Measurements from ENCODE around the gene HIC2.
A peak's percentile ranks its signal among the peaks of the same experiment; 100 is the strongest.
"Not testable (repeated sequence)": the region's sequence is repeated elsewhere in the genome, so short reads cannot be mapped to it uniquely, and the experiment has no call there.

The HIC2 gene

DNA sequence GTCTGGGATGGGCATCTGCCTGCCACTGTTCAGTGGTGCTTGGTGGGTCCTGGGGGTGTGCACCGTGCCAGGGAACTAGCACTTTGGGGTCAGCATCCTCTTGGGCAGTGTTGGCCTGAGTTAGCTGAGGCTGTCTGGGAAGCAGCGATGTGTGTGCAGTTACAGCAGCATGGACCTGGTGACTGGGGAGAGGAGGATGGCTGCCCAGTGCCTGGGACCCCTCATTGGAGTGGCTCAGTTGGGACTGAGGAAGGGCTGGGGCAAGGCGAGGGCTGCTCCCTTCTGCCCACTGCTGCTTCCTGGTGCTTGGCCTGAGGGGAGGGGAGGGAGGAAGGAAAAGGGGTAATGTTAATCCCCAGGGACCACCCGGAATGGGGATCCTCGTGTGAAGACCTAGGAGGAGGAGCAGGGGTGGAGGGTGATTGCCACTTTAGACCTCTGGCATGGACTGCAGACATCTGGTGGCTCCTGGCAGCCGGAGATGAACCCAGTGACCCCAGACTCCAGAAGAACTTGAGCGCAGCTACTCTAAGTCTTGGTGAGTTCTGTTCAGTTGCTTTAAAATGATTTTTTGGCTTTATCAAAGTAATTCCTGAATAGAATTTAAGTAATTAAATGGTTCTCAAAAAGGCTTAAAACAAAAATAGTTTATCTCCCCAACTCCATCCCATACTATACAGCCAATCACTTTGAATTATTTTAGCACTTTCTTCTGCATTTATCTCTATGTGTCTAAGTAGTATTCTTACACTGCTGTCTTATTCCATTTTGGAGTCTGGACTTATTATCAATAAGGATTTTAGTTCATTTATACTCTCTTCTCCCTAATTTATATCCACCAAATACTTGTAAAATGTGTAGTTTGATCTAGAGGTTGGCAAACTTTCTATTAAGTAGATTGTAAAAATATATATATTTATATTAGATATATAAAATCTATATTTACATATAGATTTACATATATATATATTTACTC, 34.7 kb downstream of the HIC2 start:
- ChIA-PET POLR2A (ENCODE audit: low non-redundant PET) (no interaction called here), CTCF (no interaction called here)
- TF ChIP-seq CTCF (conservative IDR thresholded peaks at IDR 0.05; ENCODE audit: low read depth): no peak
- H3K27ac ChIP-seq: no peak overlapping the region
- DNase-seq (ENCODE audit: low spot score): no peak

DNA sequence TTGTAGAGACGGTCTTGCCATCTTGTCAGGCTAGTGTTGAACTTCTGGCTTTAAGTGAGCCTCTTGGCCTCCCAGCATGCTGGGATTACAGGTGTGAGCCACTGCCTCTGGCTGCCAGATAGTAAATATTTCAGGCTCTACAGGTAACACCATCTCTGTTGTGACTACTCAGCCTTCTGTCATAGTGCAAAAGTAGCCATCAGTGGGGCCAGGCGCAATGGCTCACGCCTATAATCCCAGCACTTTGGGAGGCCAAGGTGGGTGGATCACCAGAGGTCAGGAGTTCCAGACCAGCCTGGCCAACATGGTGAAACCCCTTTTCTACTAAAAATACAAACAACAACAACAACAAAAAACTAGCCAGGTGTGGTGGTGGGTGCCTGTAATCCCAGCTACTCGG, 35.5 kb downstream of the HIC2 start:
- DNase-seq (ENCODE audit: low spot score); POLR2A ChIA-PET (ENCODE audit: low non-redundant PET); CTCF ChIA-PET; H3K27ac ChIP-seq: not testable (repeated sequence)

DNA sequence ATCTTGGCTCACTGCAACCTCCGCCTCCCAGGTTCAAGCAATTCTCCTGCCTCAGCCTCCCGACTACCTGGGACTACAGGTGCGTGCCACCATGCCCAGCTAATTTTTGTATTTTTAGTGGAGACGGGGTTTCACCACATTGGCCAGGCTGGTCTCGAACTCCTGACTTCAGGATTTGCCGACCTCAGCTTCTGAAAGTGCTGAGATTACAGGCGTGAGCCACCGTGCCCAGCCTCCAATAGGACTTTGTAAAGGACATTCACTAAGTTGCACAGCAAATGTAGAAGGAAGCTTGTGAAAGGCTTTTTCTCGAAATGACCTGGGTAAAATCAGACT, 37.8 kb downstream of the HIC2 start:
- DNase-seq (ENCODE audit: low spot score); CTCF ChIA-PET; POLR2A ChIA-PET (ENCODE audit: low non-redundant PET); H3K27ac ChIP-seq: not testable (repeated sequence)

GRCh38 chr22:21455334-21456089, 38.3 kb downstream of the HIC2 start:
- POLR2A ChIA-PET (ENCODE audit: low non-redundant PET): no interaction called here
- CTCF ChIA-PET: no interaction called here
- no peak for DNase-seq (ENCODE audit: low spot score)
- no peak overlapping the region for H3K27ac ChIP-seq
- TF ChIP-seq CTCF (conservative IDR thresholded peaks at IDR 0.05; ENCODE audit: low read depth): no peak

- ChIA-PET POLR2A (ENCODE audit: low non-redundant PET) (no interaction called here), CTCF (no interaction called here)
- H3K27ac ChIP-seq: peak overlapping the region; percentile 48; the same call in 1 of the 2 replicates
- no peak for DNase-seq (ENCODE audit: low spot score)
- TF ChIP-seq CTCF (conservative IDR thresholded peaks at IDR 0.05; ENCODE audit: low read depth): no peak
Observed at GRCh38 chr22:21457023-21457787, 40.0 kb downstream of the HIC2 start.

DNA sequence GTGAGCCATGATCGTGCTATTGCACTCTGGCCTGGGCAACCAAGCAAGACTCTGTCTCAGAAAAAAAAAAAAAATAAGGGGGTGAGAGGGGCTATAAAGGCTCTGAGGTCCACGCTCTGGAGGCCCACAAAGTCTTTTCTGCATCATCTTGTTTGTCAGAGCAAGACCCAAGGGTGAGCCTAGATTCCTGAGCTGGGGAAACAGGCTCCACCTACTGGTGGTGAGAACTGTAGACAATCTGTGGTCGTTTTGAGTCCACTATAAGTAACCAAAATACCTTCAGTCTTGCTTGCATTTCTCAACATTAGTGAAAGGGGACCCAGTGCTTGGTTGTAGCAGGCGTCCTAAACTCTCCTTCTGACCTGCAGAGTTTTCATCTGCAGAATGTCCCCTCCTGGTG, 45.5 kb downstream of the HIC2 start:
- DNase-seq (ENCODE audit: low spot score); POLR2A ChIA-PET (ENCODE audit: low non-redundant PET); H3K27ac ChIP-seq; CTCF ChIA-PET: not testable (repeated sequence)

DNA sequence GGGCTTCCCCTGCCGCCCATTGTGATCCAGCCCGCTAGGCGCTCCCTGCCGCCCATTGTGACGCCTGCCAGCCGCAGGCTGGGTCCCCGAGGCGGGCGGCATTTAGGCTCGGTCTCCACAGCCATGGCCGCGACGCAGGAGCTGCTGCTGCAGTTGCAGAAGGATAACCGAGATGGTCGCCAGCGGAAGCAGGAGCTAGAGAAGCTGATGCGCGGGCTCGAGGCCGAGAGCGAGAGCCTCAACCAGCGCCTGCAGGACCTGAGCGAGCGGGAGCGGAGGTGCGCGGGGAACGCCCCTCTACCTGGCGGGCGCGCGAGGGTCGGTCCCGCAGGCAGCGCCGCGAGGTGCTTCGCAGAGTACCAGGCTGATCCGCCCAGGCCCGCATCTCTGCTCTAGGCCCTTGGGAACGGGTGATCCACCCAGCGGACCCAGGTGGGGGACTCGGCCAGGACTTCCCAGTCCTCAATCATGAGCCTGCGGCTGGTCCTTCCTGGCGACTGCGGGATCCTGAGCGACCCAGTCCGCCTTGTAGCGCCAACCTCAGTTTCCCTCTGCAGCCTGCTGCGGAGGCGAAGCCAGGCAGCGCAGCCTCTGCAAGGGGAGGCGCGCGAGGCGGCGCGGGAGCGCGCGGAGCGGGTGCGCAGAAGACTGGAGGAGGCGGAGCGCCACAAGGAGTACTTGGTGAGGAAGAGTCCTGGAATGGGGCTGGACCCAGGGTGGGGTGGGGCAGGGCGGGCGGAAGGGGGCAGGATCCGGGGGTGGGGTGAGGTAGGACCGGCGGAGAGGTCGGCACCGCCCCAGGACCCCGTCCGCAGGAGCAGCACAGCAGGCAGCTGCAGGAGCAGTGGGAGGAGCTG, 50.4 kb downstream of the HIC2 start, which contains the start of gene TMEM191C:
Gene TMEM191C (plus strand): TSS at position 51 of the 857 bp plus-strand sequence. CDS start 73 bp downstream, at position 124.
- peak within 1 kb of the TSS; percentile 69 for H3K27ac ChIP-seq
- DNase-seq (ENCODE audit: low spot score); POLR2A ChIA-PET (ENCODE audit: low non-redundant PET); CTCF ChIA-PET: not testable (repeated sequence)

- DNase-seq (ENCODE audit: low spot score); POLR2A ChIA-PET (ENCODE audit: low non-redundant PET); CTCF ChIA-PET: not testable (repeated sequence)
- H3K27ac ChIP-seq: peak overlapping the region; percentile 69
Observed at GRCh38 chr22:21468194-21469096, 51.3 kb downstream of the HIC2 start.

DNA sequence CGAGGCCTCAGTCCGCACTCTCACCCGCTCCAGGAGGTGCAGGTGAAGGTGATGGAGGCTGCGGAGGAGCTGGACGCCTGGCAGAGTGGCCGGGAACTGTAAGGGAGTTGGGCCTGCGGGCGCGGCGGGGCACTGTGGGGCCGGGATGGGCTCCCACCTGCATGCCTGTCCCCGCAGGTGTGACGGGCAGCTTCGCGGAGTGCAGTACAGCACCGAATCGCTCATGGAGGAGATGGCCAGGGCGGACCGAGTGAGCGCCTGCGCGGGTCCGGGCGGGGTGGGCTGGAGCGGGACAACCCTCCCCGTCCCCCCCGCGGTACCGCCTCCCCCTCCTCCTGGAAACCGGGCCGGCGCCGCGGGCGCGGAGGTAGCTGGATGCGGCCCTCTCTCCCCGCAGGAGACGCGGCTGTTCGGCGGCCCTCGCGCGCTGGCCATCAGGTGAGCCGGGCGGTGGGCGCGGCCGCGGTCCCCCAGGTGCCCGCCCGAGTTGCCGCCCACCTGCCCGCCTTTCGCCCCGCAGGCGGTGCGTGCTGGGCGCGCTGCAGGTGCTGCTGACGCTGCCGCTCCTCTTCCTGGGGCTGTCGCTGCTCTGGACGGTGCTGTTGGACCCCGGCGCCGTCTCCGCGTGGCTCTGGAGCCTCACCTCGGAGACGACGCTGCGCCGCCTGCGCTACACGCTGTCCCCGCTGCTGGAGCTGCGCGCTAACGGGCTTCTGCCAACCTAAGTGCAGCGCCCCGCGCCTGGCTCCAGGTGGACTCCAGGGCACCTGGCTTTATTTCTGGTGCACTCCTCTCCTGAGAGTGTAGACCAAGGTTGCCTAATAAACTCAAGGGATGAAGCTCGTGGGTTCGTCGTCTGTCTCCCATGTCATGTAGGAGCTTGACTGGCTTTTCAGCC, 52.2 kb downstream of the HIC2 start:
- H3K27ac ChIP-seq; POLR2A ChIA-PET (ENCODE audit: low non-redundant PET); DNase-seq (ENCODE audit: low spot score); CTCF ChIA-PET: not testable (repeated sequence)

- CTCF ChIA-PET; POLR2A ChIA-PET (ENCODE audit: low non-redundant PET); DNase-seq (ENCODE audit: low spot score); H3K27ac ChIP-seq: not testable (repeated sequence)
Observed at GRCh38 chr22:21472984-21473383, 55.8 kb downstream of the HIC2 start.

- CTCF ChIA-PET; DNase-seq (ENCODE audit: low spot score): not testable (repeated sequence)
Observed at GRCh38 chr22:21473664-21474063, 56.5 kb downstream of the HIC2 start.

More at GRCh38 chr22:21473664-21474063, 56.5 kb downstream of the HIC2 start:
- H3K27ac ChIP-seq; POLR2A ChIA-PET (ENCODE audit: low non-redundant PET): not testable (repeated sequence)
